H9 (cell line): ENCODE results near the gene CYTH3. TPM values are rescaled to one million over a fixed set of nuclear protein-coding genes. Genes with fewer than 3 reads are reported as not detected.

Experiments
- DNase-seq: peaks from one replicate; pipeline ENCODE4 v3.0.0-alpha.2; 2017
- H2AFZ ChIP-seq: one replicate; pipeline ENCODE4 v1.6.1; 2013; ENCODE audit warnings: mild to moderate bottlenecking, low read length, control low read depth, moderate library complexity
- H2AK5ac ChIP-seq: 2 replicates; pipeline ENCODE4 v1.6.1; 2013; ENCODE audit warnings: low read length, control low read depth, mixed read lengths; ENCODE audit not compliant: insufficient read length
- H2BK120ac ChIP-seq: one replicate; pipeline ENCODE4 v1.6.1; 2013; ENCODE audit warnings: low read depth, mild to moderate bottlenecking, low read length, control low read depth, inconsistent platforms; ENCODE audit not compliant: poor library complexity, severe bottlenecking
- H2BK12ac ChIP-seq: 2 replicates; pipeline ENCODE4 v1.6.1; 2013; ENCODE audit warnings: low read length, control low read depth, mixed read lengths, low read depth; ENCODE audit not compliant: insufficient read length
- H2BK15ac ChIP-seq: 2 replicates; pipeline ENCODE4 v1.6.1; 2013; ENCODE audit warnings: low read depth, low read length, control low read depth
- H2BK20ac ChIP-seq: one replicate; pipeline ENCODE4 v1.6.1; 2013; ENCODE audit warnings: low read depth, mild to moderate bottlenecking, low read length, control low read depth, inconsistent platforms; ENCODE audit not compliant: poor library complexity, severe bottlenecking
- H2BK5ac ChIP-seq: 2 replicates; pipeline ENCODE4 v1.6.1; 2013; ENCODE audit warnings: low read length, control low read depth, mixed read lengths; ENCODE audit not compliant: insufficient read length
- H3K14ac ChIP-seq: 2 replicates; pipeline ENCODE4 v1.6.1; 2013; ENCODE audit warnings: low read length, control low read depth; ENCODE audit not compliant: insufficient read depth
- H3K18ac ChIP-seq: 2 replicates; pipeline ENCODE4 v1.6.1; 2013; ENCODE audit warnings: low read depth, mild to moderate bottlenecking, mixed read lengths, low read length, control low read depth; ENCODE audit not compliant: insufficient read length
- H3K23ac ChIP-seq: 2 replicates; pipeline ENCODE4 v1.6.1; 2013; ENCODE audit warnings: low read length, control low read depth, mixed read lengths, low read depth; ENCODE audit not compliant: insufficient read length
- H3K23me2 ChIP-seq: 2 replicates; pipeline ENCODE4 v1.6.1; 2013; ENCODE audit warnings: low read depth, mild to moderate bottlenecking, mixed read lengths, low read length, control low read depth; ENCODE audit not compliant: insufficient read length, poor library complexity, severe bottlenecking
- H3K27ac ChIP-seq: 2 replicates; pipeline ENCODE4 v1.5.1; 2013; ENCODE audit warnings: low read length, control low read depth, mixed read lengths, low read depth; ENCODE audit not compliant: insufficient read length
- H3K27me3 ChIP-seq: 2 replicates; pipeline ENCODE4 v1.6.1; 2013; ENCODE audit warnings: low read length, control low read depth, inconsistent platforms; ENCODE audit not compliant: insufficient read depth
- H3K4ac ChIP-seq: 2 replicates; pipeline ENCODE4 v1.6.1; 2013; ENCODE audit warnings: low read depth, mild to moderate bottlenecking, control low read depth, inconsistent platforms, low read length, moderate library complexity
- H3K4me1 ChIP-seq: 2 replicates; pipeline ENCODE4 v1.6.1; 2013; ENCODE audit warnings: low read length, control low read depth, inconsistent platforms; ENCODE audit not compliant: insufficient read depth
- H3K4me2 ChIP-seq: 2 replicates; pipeline ENCODE4 v1.6.1; 2013; ENCODE audit warnings: low read length, control low read depth, mixed read lengths; ENCODE audit not compliant: insufficient read length, insufficient read depth
- H3K56ac ChIP-seq: 2 replicates; pipeline ENCODE4 v1.6.1; 2013; ENCODE audit warnings: low read depth, mild to moderate bottlenecking, mixed read lengths, low read length, control low read depth; ENCODE audit not compliant: insufficient read length
- H3K79me1 ChIP-seq: 2 replicates; pipeline ENCODE4 v1.6.1; 2013; ENCODE audit warnings: low read depth, mild to moderate bottlenecking, moderate library complexity, low read length, control low read depth, inconsistent platforms; ENCODE audit not compliant: insufficient read depth, poor library complexity, severe bottlenecking
- H3K79me2 ChIP-seq: 2 replicates; pipeline ENCODE4 v1.6.1; 2013; ENCODE audit warnings: low read length, control low read depth, inconsistent platforms; ENCODE audit not compliant: insufficient read depth
- H3K9ac ChIP-seq: 2 replicates; pipeline ENCODE4 v1.6.1; 2013; ENCODE audit warnings: low read length, control low read depth, mixed read lengths; ENCODE audit not compliant: insufficient read length; ENCODE audit errors: extremely low read depth
- H3K9me3 ChIP-seq: one replicate; pipeline ENCODE4 v1.6.1; 2013; ENCODE audit warnings: low read depth, low read length, inconsistent platforms; ENCODE audit not compliant: control insufficient read depth
- H3T11ph ChIP-seq: one replicate; pipeline ENCODE4 v1.6.1; 2013; ENCODE audit warnings: mild to moderate bottlenecking, low read length, control low read depth, inconsistent platforms
- H4K20me1 ChIP-seq: one replicate; pipeline ENCODE4 v1.6.1; 2013; ENCODE audit not compliant: control insufficient read depth, insufficient read length, insufficient read depth
- H4K5ac ChIP-seq: 2 replicates; pipeline ENCODE4 v1.6.1; 2013; ENCODE audit warnings: low read depth, mild to moderate bottlenecking, mixed read lengths, low read length, control low read depth; ENCODE audit not compliant: insufficient read length
- H4K8ac ChIP-seq: replicated peaks from 2 replicates; pipeline ENCODE4 v1.6.1; 2013; ENCODE audit warnings: low read length, control low read depth, mixed read lengths, low read depth; ENCODE audit not compliant: insufficient read length
- H4K91ac ChIP-seq: 2 replicates; pipeline ENCODE4 v1.6.1; 2013; ENCODE audit warnings: low read depth, mild to moderate bottlenecking, moderate library complexity, mixed read lengths, low read length, control low read depth; ENCODE audit not compliant: insufficient read length
- H3K27ac Mint-ChIP-seq, 3 experiments: 2 replicates in 2 of 3; 3 replicates in 1 of 3; pipeline ENCODE4 v1.8.0; 2020 to 2021; ENCODE audit warnings: mixed read lengths in 3 of 3, mild to moderate bottlenecking in 1 of 3, moderate library complexity in 1 of 3
- H3K27me3 Mint-ChIP-seq: 2 replicates; pipeline ENCODE4 v1.8.0; 2021; ENCODE audit warnings: low read depth, mild to moderate bottlenecking, moderate library complexity, mixed read lengths
- H3K36me3 Mint-ChIP-seq, 3 experiments: 2 replicates in 2 of 3; 3 replicates in 1 of 3; pipeline ENCODE4 v1.8.0; 2020 to 2021; ENCODE audit warnings: low read depth in 3 of 3, mixed read lengths in 3 of 3; ENCODE audit not compliant: insufficient read depth in 1 of 3
- H3K4me1 Mint-ChIP-seq, 2 experiments: 2 replicates each; pipeline ENCODE4 v1.8.0; 2020; ENCODE audit warnings: mixed read lengths in 2 of 2
- H3K4me3 Mint-ChIP-seq, 2 experiments: 2 replicates in 1 of 2; 3 replicates in 1 of 2; pipeline ENCODE4 v1.8.0; 2020 to 2021; ENCODE audit warnings: mild to moderate bottlenecking in 2 of 2, mixed read lengths in 2 of 2, moderate library complexity in 1 of 2
- H3K9me3 Mint-ChIP-seq, 2 experiments: 2 replicates in 1 of 2; 3 replicates in 1 of 2; pipeline ENCODE4 v1.8.0; 2020; ENCODE audit warnings: mild to moderate bottlenecking in 2 of 2, mixed read lengths in 2 of 2, moderate library complexity in 1 of 2
- WGBS: extraction: QIAGEN DNeasy Blood & Tissue Kit; methylation state at CpG from one replicate; pipeline ENCODE4 v1.1.7; 2013; ENCODE audit warnings: missing lambda C conversion rate, low lambda C conversion rate, mixed read lengths; ENCODE audit not compliant: insufficient read length; ENCODE audit errors: extremely low coverage; 5-methylcytosine and 5-hydroxymethylcytosine counted together
- total RNA-seq: library from RNA; stranded (reverse); gene quantifications from 2 replicates; pipeline ENCODE4 v1.2.1, GENCODE V29; 2021
- TF ChIP-seq, protein P1 (sequence below): fragments of 200-600 bp; sonication (generic); conservative IDR thresholded peaks from 3 replicates; pipeline ENCODE4 v1.8.0; 2021; ENCODE audit warnings: antibody characterized with exemption, mild to moderate bottlenecking

The CYTH3 gene
- total RNA-seq, 1 experiment from 2014 or later, result 12.3 TPM

DNA sequence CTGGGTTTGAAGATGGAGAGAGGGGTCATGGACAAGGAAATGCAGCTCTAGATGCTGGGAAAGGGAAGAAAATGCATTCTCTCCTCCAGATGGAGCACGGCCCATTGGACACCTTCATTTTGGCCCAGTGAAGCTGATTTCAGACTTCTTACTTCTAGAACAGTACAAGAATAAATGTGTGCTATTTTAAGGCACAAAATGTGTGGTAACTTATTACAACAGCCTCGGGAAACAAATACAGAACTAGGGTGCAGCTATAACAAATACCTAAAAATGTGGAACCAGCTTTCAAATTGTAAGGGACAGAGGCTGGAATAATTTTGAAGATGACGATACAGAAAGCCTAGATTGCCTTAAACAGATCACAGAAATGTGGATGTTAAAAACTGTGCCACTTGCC lies 54.1 kb downstream of the CYTH3 start:
- no peaks in the 10 kb centered on the region for H3K27me3 ChIP-seq
- H4K8ac ChIP-seq, result no peak overlapping the region
- H2AFZ ChIP-seq, result no peak overlapping the region
- no peak overlapping the region for H2BK5ac ChIP-seq
- peaks cover 6 to 12% of the 10 kb centered on the region in 2 experiments; a peak in 3 of 4 replicates for H3K4me1 Mint-ChIP-seq
- DNase-seq, result no peak
- H3K27ac Mint-ChIP-seq, result no peak overlapping the region
- no peaks in the 10 kb centered on the region for H4K20me1 ChIP-seq
- H2BK15ac ChIP-seq, result no peak overlapping the region
- H4K5ac ChIP-seq, result no peak overlapping the region
- H3K79me1 ChIP-seq, result no peaks in the 10 kb centered on the region
- no peak overlapping the region for H3K56ac ChIP-seq
- no peak overlapping the region for H3K27ac ChIP-seq
- H2BK20ac ChIP-seq, result no peak overlapping the region
- no peak overlapping the region for H4K91ac ChIP-seq
- H3K4me2 ChIP-seq, result no peak overlapping the region
- peaks cover 13 to 22% (median 19%) of the 10 kb centered on the region in 3 experiments for H3K36me3 Mint-ChIP-seq
- H3K23me2 ChIP-seq, result no peaks in the 10 kb centered on the region
- H3K9ac ChIP-seq, result no peak overlapping the region
- TF ChIP-seq, protein P1, sequence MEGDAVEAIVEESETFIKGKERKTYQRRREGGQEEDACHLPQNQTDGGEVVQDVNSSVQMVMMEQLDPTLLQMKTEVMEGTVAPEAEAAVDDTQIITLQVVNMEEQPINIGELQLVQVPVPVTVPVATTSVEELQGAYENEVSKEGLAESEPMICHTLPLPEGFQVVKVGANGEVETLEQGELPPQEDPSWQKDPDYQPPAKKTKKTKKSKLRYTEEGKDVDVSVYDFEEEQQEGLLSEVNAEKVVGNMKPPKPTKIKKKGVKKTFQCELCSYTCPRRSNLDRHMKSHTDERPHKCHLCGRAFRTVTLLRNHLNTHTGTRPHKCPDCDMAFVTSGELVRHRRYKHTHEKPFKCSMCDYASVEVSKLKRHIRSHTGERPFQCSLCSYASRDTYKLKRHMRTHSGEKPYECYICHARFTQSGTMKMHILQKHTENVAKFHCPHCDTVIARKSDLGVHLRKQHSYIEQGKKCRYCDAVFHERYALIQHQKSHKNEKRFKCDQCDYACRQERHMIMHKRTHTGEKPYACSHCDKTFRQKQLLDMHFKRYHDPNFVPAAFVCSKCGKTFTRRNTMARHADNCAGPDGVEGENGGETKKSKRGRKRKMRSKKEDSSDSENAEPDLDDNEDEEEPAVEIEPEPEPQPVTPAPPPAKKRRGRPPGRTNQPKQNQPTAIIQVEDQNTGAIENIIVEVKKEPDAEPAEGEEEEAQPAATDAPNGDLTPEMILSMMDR, result no peak
- no peak overlapping the region for H3K18ac ChIP-seq
- WGBS, result no CpG with 5 or more reads among the region's 3 CpGs
- no peaks in the 10 kb centered on the region for H3K9me3 ChIP-seq
- peaks cover 18 to 25% of the 10 kb centered on the region in 2 experiments for H3K9me3 Mint-ChIP-seq
- H3K4me3 Mint-ChIP-seq, result no peak overlapping the region
- no peaks in the 10 kb centered on the region for H3K79me2 ChIP-seq
- H3K4me1 ChIP-seq, result no peaks in the 10 kb centered on the region
- no peak overlapping the region for H3K4ac ChIP-seq
- H3K14ac ChIP-seq, result no peak overlapping the region
- no peaks in the 10 kb centered on the region for H3K27me3 Mint-ChIP-seq
- H2BK120ac ChIP-seq, result no peak overlapping the region
- no peak overlapping the region for H2BK12ac ChIP-seq
- no peak overlapping the region for H3T11ph ChIP-seq
- no peak overlapping the region for H3K23ac ChIP-seq
- no peak overlapping the region for H2AK5ac ChIP-seq
